ENCODE results near the gene UCKL1.

The UCKL1 gene

DNA sequence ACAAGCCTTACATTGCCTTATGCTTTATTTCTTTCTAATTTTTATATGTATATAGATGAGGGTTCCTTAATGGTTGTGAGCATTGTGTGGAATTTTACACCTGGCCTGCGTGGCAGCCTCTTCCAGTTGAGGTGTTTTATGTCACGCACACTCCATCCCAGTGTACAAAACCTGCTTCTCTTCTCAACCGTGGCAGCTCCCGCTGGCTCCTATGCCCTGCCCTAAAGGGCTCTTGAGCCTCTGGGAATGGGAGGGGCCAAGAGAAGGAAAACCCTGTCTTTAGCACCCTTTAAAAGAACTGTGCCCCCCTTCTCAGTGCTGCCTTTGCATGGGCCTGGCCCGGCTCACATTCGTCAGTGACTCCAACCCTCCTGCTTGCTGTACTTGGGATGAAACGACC is 65.6 kb downstream of the UCKL1 start:
- Mint-ChIP-seq H3K9me3 (ENCODE audit: low read depth) (no peaks in the 10 kb centered on the region), H3K36me3 (no peaks in the 10 kb centered on the region), H3K27me3 (no peaks in the 10 kb centered on the region), H3K4me1 (ENCODE audit: low read depth) (peaks cover 4% of the 10 kb centered on the region), H3K4me3 (no peak overlapping the region), H3K27ac (no peak overlapping the region)

DNA sequence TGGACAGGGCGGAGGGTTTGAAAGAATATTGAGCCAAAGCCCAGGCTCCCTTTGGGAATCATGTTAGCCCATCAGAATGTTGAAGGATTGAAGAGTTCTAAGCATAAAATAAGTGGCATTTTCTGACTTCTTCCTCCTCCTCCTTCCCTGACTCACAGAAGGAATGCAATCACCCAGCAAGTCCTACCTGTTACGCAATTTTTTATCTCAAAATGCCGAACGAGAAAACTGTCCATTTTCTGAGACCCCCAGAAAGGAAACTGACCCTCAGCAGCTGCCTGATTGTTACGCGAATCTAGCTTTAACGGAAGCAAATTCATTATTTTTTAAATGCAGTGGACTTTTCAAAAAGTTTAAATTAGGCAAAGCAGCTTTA is 66.0 kb downstream of the UCKL1 start:
- Mint-ChIP-seq H3K27me3 (no peaks in the 10 kb centered on the region), H3K4me1 (ENCODE audit: low read depth) (peaks cover 4% of the 10 kb centered on the region), H3K36me3 (no peaks in the 10 kb centered on the region), H3K27ac (no peak overlapping the region), H3K9me3 (ENCODE audit: low read depth) (no peaks in the 10 kb centered on the region), H3K4me3 (no peak overlapping the region)
